HG03097 (cell line): ENCODE results near the gene WNT8A.

ENCODE experiments used
- ATAC-seq: cut with Tn5 transposase; IDR thresholded peaks from one replicate; pipeline ENCODE4 v1.9.1; 2021; ENCODE audit not compliant: unreplicated experiment, low FRiP score

Gene WNT8A

GRCh38 chr5:138138949-138139780 lies 55.3 kb downstream of the WNT8A start, which contains the start of gene NME5:
Gene NME5 (minus strand): TSS chr5:138139428. CDS start chr5:138138780, 648 bp downstream.
- no peak for ATAC-seq

- ATAC-seq: no peak
These were observed 55.9 kb downstream of the WNT8A start for GRCh38 chr5:138139781-138140090.

DNA sequence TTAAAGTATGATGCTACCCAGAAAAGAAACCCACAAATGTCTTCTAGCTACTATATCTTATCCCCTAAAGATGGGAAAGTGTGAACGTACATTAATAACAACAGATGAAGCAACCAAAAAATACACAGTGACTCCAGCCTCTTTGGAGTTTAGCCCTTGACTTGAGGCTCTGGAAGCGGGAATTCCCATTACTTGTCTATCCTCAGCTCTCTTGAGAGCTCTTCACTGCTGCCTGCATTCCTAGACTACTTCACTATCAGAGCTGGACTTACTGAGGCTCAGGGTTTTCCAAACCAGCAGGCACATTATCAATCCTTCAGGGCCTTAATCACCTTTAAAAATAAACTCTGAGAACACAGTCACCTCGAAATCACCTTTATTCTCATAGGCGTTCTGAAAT lies 56.4 kb downstream of the WNT8A start:
- ATAC-seq: no peak
